SK-N-SH treated with all-trans-retinoic acid at 6 μM for 48 hours (cell line): ENCODE data around the gene ATXN10.

Source experiments
- ATAC-seq: fragments of 200-7000 bp; cut with Tn5 transposase; 3 replicates; pipeline ENCODE4 v1.9.1; 2020; ENCODE audit warnings: mild to moderate bottlenecking, moderate library complexity
- ARNTL ChIP-seq: fragments of 450-650 bp; formaldehyde crosslinking; IDR thresholded peaks from 2 replicates; pipeline ENCODE4 v1.5.0; 2020; ENCODE audit warnings: low read depth, mild to moderate bottlenecking, moderate library complexity, borderline replicate concordance
- BACH2 ChIP-seq: fragments of 250-450 bp; sonication (Bioruptor Pico); IDR thresholded peaks from 2 replicates; pipeline ENCODE4 v1.9.0; 2021; ENCODE audit warnings: mild to moderate bottlenecking, borderline replicate concordance
- CSDC2 ChIP-seq: fragments of 250-450 bp; sonication (Bioruptor Pico); IDR thresholded peaks from 2 replicates; pipeline ENCODE4 v1.5.0; 2020; ENCODE audit warnings: mild to moderate bottlenecking, moderate library complexity
- ESRRG ChIP-seq: fragments of 250-450 bp; sonication (Bioruptor Pico); IDR thresholded peaks from 2 replicates; pipeline ENCODE4 v1.6.1; 2021; ENCODE audit warnings: mild to moderate bottlenecking
- GLIS3 ChIP-seq: fragments of 250-450 bp; sonication (Bioruptor Pico); IDR thresholded peaks from 2 replicates; pipeline ENCODE4 v1.5.0; 2020; ENCODE audit warnings: mild to moderate bottlenecking, moderate library complexity
- OSR1 ChIP-seq: fragments of 250-450 bp; sonication (Bioruptor Pico); IDR thresholded peaks from 2 replicates; pipeline ENCODE4 v1.8.0; 2022; ENCODE audit warnings: moderate library complexity, mild to moderate bottlenecking, inconsistent platforms
- PPARA ChIP-seq: fragments of 250-450 bp; sonication (Bioruptor Pico); IDR thresholded peaks from 2 replicates; pipeline ENCODE4 v1.5.0; 2020; ENCODE audit warnings: mild to moderate bottlenecking, borderline replicate concordance
- SNAI2 ChIP-seq: fragments of 250-450 bp; sonication (Bioruptor Pico); IDR thresholded peaks from 2 replicates; pipeline ENCODE4 v1.5.0; 2020; ENCODE audit warnings: mild to moderate bottlenecking, moderate library complexity
- TCF4 ChIP-seq: fragments of 250-450 bp; sonication (Bioruptor Pico); IDR thresholded peaks from 2 replicates; pipeline ENCODE4 v1.8.0; 2021; ENCODE audit warnings: mild to moderate bottlenecking, moderate library complexity, borderline replicate concordance
- TOX ChIP-seq: fragments of 250-450 bp; sonication (Bioruptor Pico); IDR thresholded peaks from 2 replicates; pipeline ENCODE4 v1.8.0; 2021; ENCODE audit warnings: mild to moderate bottlenecking, moderate library complexity, borderline replicate concordance
- ZFP3 ChIP-seq: fragments of 250-450 bp; sonication (Bioruptor Pico); IDR thresholded peaks from 2 replicates; pipeline ENCODE4 v1.5.0; 2020; ENCODE audit warnings: mild to moderate bottlenecking, moderate library complexity
- ZFP30 ChIP-seq: fragments of 450-650 bp; formaldehyde crosslinking; IDR thresholded peaks from 2 replicates; pipeline ENCODE4 v1.5.0; 2022; ENCODE audit warnings: mild to moderate bottlenecking, moderate library complexity
- ZNF565 ChIP-seq: fragments of 450-650 bp; formaldehyde crosslinking; conservative IDR thresholded peaks from 2 replicates; pipeline ENCODE4 v1.5.0; 2020; ENCODE audit warnings: low read depth, mild to moderate bottlenecking, moderate library complexity
- ZNF8 ChIP-seq: fragments of 450-650 bp; formaldehyde crosslinking; IDR thresholded peaks from 2 replicates; pipeline ENCODE4 v1.5.0; 2020; ENCODE audit warnings: mild to moderate bottlenecking, moderate library complexity
- TF ChIP-seq, protein P1 (sequence below): fragments of 250-450 bp; sonication (Bioruptor Pico); IDR thresholded peaks from 2 replicates; pipeline ENCODE4 v1.8.0; 2020; ENCODE audit warnings: mild to moderate bottlenecking, moderate library complexity, borderline replicate concordance
- TF ChIP-seq, protein P2 (sequence below): fragments of 250-450 bp; sonication (Bioruptor Pico); IDR thresholded peaks from 2 replicates; pipeline ENCODE4 v1.5.1; 2021; ENCODE audit warnings: mild to moderate bottlenecking, moderate library complexity
- TF ChIP-seq, protein P3 (sequence below): fragments of 250-450 bp; sonication (Bioruptor Pico); IDR thresholded peaks from 2 replicates; pipeline ENCODE4 v1.5.1; 2020; ENCODE audit warnings: low read depth, mild to moderate bottlenecking, moderate library complexity
- TF ChIP-seq, protein P4 (sequence below): fragments of 250-450 bp; sonication (Bioruptor Pico); IDR thresholded peaks from 2 replicates; pipeline ENCODE4 v1.8.0; 2021; ENCODE audit warnings: low read depth, mild to moderate bottlenecking, moderate library complexity, borderline replicate concordance
- TF ChIP-seq, protein P5 (sequence below): fragments of 250-450 bp; sonication (Bioruptor Pico); IDR thresholded peaks from 2 replicates; pipeline ENCODE4 v1.5.0; 2020; ENCODE audit warnings: mild to moderate bottlenecking, moderate library complexity

Gene ATXN10

DNA sequence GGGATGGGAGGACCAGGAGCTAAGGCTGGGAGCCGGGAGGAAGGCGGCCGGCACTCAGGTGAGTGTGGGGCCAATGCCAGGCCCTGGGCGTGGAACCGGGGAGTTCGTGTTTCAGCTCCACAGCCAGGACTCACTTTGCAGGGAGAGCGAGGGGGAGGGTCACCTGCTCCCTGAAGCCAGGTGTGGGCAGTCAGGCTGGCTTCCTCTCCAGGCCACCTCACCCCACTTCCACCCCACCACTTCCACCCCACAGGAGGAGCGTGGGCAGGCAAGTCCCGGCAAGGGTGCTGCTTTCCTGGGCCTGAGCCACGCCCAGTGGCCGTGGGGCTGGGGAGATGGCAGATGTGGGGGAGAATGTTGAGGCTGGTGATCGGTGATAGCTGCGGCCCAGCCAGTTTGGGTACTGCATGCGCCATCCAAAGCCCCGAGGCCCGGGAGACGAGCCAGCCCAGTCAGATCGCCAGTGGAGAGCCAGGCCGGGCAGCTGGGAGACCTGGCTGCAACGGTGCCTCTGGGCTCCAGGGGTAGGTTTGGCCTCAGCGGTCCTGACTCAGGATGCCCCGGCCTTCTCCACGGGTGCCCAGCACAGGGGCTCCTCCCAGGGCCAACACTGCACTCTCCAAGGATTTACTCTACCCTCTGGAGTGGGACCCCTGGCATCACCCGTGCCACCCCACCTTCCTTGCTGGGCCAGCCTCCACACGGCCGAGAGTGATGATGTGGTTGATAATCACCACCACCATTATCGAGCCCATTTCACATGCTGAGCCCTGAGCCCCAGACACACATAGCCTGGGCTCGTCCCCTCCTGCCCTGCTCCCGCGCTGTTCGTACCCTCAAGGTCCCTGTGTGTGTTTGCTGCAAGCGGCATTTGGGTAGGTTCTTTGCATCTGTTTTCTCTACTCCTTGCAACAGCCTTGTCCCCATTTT is 211.5 kb downstream of the ATXN10 start:
- TF ChIP-seq TCF4 (CRISPR knock-in tag) (no peak), CSDC2 (CRISPR knock-in tag) (no peak), TOX (no peak)
- TF ChIP-seq, protein P1, sequence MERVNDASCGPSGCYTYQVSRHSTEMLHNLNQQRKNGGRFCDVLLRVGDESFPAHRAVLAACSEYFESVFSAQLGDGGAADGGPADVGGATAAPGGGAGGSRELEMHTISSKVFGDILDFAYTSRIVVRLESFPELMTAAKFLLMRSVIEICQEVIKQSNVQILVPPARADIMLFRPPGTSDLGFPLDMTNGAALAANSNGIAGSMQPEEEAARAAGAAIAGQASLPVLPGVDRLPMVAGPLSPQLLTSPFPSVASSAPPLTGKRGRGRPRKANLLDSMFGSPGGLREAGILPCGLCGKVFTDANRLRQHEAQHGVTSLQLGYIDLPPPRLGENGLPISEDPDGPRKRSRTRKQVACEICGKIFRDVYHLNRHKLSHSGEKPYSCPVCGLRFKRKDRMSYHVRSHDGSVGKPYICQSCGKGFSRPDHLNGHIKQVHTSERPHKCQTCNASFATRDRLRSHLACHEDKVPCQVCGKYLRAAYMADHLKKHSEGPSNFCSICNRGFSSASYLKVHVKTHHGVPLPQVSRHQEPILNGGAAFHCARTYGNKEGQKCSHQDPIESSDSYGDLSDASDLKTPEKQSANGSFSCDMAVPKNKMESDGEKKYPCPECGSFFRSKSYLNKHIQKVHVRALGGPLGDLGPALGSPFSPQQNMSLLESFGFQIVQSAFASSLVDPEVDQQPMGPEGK (CRISPR knock-in tag) = no peak
- no peak for ATAC-seq

DNA sequence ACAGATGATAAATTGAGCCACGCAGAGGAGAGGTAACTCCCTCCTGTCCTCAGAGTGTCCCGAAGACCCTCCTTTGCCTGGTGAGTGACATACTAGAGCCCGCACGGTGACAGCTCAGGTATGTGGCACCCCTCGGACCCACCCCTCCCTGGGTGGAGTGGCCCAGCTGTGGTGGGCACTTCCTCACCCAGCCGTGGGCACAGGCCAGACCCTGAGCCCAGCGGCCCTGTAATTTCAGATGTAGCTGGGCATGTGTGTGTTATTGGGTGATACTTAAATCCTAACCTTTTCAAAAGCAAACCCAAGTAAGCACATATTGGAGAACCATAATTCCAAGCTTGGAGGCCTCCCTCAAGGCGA is 212.2 kb downstream of the ATXN10 start:
- ATAC-seq = no peak

DNA sequence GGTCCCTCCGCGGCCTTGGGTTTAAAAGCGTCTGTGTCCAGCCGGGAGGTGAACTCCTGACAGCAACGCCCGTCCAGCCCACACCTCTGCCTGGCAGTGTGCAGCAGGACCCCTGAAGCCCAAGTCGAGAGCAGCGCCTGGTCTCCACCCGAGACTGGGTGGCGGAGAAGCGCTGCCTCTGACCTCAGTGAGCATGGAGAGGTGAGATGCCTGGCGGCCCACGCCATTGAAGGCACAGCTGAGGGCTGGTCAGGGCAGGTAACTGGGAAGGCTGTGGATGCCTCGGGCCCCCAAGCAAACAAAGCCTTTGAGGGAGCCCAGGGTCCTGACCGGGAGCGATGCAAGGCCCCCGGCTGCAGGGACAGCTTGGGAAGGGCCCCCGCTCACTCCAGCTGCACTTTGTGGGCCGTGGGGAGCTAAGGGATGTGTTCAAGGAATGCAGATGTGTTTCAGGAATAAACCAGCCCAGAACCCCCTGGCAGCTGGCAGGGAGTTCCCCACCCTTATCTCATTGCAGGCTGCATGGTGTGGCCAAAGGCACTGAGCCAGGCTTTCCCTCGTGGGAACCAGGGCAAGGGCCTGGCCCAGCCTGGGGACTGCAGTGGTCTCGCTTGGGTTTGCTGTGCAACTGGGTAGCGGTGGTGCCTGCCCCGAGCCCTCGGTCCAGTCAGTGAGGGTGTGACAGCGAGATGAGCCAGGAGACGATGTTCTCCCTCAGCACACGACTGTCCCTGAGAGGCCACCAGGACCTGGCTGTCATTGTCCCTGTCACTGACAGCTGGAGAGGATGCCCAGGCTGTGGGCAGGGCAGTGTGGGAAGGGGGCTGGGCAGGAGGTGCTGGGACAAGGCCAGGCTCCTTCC is 212.8 kb downstream of the ATXN10 start:
- TF ChIP-seq ZNF8 (CRISPR knock-in tag) (no peak), ZFP30 (CRISPR knock-in tag) (no peak), TOX (no peak), BACH2 (CRISPR knock-in tag) (no peak), ESRRG (CRISPR knock-in tag) (no peak), ZNF565 (no peak), PPARA (CRISPR knock-in tag) (no peak), OSR1 (CRISPR knock-in tag) (no peak)
- TF ChIP-seq, protein P2, sequence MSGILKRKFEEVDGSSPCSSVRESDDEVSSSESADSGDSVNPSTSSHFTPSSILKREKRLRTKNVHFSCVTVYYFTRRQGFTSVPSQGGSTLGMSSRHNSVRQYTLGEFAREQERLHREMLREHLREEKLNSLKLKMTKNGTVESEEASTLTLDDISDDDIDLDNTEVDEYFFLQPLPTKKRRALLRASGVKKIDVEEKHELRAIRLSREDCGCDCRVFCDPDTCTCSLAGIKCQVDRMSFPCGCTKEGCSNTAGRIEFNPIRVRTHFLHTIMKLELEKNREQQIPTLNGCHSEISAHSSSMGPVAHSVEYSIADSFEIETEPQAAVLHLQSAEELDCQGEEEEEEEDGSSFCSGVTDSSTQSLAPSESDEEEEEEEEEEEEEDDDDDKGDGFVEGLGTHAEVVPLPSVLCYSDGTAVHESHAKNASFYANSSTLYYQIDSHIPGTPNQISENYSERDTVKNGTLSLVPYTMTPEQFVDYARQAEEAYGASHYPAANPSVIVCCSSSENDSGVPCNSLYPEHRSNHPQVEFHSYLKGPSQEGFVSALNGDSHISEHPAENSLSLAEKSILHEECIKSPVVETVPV (CRISPR knock-in tag) = no peak
- TF ChIP-seq, protein P1 (CRISPR knock-in tag) = no peak
- TF ChIP-seq, protein P3, sequence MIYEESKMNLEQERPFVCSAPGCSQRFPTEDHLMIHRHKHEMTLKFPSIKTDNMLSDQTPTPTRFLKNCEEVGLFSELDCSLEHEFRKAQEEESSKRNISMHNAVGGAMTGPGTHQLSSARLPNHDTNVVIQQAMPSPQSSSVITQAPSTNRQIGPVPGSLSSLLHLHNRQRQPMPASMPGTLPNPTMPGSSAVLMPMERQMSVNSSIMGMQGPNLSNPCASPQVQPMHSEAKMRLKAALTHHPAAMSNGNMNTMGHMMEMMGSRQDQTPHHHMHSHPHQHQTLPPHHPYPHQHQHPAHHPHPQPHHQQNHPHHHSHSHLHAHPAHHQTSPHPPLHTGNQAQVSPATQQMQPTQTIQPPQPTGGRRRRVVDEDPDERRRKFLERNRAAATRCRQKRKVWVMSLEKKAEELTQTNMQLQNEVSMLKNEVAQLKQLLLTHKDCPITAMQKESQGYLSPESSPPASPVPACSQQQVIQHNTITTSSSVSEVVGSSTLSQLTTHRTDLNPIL (CRISPR knock-in tag) = no peak
- peak; percentile 10; the same call in 1 of the 3 replicates for ATAC-seq

More for the DNA sequence above, 212.2 kb downstream of the ATXN10 start:
- TF ChIP-seq OSR1 (CRISPR knock-in tag) (no peak), BACH2 (CRISPR knock-in tag) (no peak), SNAI2 (CRISPR knock-in tag) (no peak), GLIS3 (CRISPR knock-in tag) (no peak), CSDC2 (CRISPR knock-in tag) (no peak), ARNTL (no peak), ZNF8 (CRISPR knock-in tag) (no peak), ZFP3 (CRISPR knock-in tag) (no peak), ZFP30 (CRISPR knock-in tag) (no peak)
- TF ChIP-seq, protein P4, sequence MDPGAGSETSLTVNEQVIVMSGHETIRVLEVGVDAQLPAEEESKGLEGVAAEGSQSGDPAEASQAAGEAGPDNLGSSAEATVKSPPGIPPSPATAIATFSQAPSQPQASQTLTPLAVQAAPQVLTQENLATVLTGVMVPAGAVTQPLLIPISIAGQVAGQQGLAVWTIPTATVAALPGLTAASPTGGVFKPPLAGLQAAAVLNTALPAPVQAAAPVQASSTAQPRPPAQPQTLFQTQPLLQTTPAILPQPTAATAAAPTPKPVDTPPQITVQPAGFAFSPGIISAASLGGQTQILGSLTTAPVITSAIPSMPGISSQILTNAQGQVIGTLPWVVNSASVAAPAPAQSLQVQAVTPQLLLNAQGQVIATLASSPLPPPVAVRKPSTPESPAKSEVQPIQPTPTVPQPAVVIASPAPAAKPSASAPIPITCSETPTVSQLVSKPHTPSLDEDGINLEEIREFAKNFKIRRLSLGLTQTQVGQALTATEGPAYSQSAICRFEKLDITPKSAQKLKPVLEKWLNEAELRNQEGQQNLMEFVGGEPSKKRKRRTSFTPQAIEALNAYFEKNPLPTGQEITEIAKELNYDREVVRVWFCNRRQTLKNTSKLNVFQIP (CRISPR knock-in tag) = no peak
- TF ChIP-seq, protein P5, sequence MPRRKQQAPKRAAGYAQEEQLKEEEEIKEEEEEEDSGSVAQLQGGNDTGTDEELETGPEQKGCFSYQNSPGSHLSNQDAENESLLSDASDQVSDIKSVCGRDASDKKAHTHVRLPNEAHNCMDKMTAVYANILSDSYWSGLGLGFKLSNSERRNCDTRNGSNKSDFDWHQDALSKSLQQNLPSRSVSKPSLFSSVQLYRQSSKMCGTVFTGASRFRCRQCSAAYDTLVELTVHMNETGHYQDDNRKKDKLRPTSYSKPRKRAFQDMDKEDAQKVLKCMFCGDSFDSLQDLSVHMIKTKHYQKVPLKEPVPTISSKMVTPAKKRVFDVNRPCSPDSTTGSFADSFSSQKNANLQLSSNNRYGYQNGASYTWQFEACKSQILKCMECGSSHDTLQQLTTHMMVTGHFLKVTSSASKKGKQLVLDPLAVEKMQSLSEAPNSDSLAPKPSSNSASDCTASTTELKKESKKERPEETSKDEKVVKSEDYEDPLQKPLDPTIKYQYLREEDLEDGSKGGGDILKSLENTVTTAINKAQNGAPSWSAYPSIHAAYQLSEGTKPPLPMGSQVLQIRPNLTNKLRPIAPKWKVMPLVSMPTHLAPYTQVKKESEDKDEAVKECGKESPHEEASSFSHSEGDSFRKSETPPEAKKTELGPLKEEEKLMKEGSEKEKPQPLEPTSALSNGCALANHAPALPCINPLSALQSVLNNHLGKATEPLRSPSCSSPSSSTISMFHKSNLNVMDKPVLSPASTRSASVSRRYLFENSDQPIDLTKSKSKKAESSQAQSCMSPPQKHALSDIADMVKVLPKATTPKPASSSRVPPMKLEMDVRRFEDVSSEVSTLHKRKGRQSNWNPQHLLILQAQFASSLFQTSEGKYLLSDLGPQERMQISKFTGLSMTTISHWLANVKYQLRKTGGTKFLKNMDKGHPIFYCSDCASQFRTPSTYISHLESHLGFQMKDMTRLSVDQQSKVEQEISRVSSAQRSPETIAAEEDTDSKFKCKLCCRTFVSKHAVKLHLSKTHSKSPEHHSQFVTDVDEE (CRISPR knock-in tag) = no peak
